HG03342 (cell line): Measurements from ENCODE around the gene COX20.
A peak's percentile ranks its signal among the peaks of the same experiment; 100 is the strongest.
"Not testable (repeated sequence)": the region's sequence is repeated elsewhere in the genome, so short reads cannot be mapped to it uniquely, and the experiment has no call there.

Experiments
- ATAC-seq: cut with Tn5 transposase; IDR thresholded peaks from one replicate; pipeline ENCODE4 v1.9.1; 2021; ENCODE audit warnings: mild to moderate bottlenecking, moderate library complexity; ENCODE audit not compliant: unreplicated experiment

The COX20 gene

GRCh38 chr1:244835276-244836134 lies at the start of gene COX20:
Gene COX20, plus strand, starts transcription at chr1:244835658. Its CDS starts 57 bp downstream, at chr1:244835715.
- peak; percentile 54 for ATAC-seq

GRCh38 chr1:244788493-244789275 lies 46.8 kb upstream of the COX20 start:
- ATAC-seq: no peak

- no peak for ATAC-seq
Observed at GRCh38 chr1:244789276-244789580, 46.2 kb upstream of the COX20 start.

- ATAC-seq: no peak
Observed at GRCh38 chr1:244789731-244790130, 45.7 kb upstream of the COX20 start.

GRCh38 chr1:244791061-244791460 lies 44.4 kb upstream of the COX20 start:
- no peak for ATAC-seq

GRCh38 chr1:244792188-244792850 lies 43.1 kb upstream of the COX20 start:
- ATAC-seq: no peak

GRCh38 chr1:244794071-244794470 lies 41.4 kb upstream of the COX20 start:
- no peak for ATAC-seq

- ATAC-seq: not testable (repeated sequence)
Observed at GRCh38 chr1:244794516-244794915, 40.9 kb upstream of the COX20 start.

GRCh38 chr1:244796719-244797406 lies 38.6 kb upstream of the COX20 start:
- no peak for ATAC-seq

GRCh38 chr1:244800821-244801220 lies 34.6 kb upstream of the COX20 start:
- ATAC-seq: no peak

GRCh38 chr1:244801246-244801645 lies 34.2 kb upstream of the COX20 start:
- peak; percentile 93 for ATAC-seq

- ATAC-seq: no peak
Observed at GRCh38 chr1:244802041-244802440, 33.4 kb upstream of the COX20 start.

- ATAC-seq: no peak
Observed at GRCh38 chr1:244802556-244803239, 32.8 kb upstream of the COX20 start.

GRCh38 chr1:244804841-244805240 lies 30.6 kb upstream of the COX20 start:
- no peak for ATAC-seq

GRCh38 chr1:244807138-244807537 lies 28.3 kb upstream of the COX20 start:
- ATAC-seq: no peak

GRCh38 chr1:244810221-244810620 lies 25.2 kb upstream of the COX20 start:
- ATAC-seq: no peak

- ATAC-seq: no peak
Observed at GRCh38 chr1:244813327-244813726, 22.1 kb upstream of the COX20 start.

- ATAC-seq: no peak
Observed at GRCh38 chr1:244815600-244816099, 19.8 kb upstream of the COX20 start.

GRCh38 chr1:244817415-244817894 lies 18.0 kb upstream of the COX20 start:
- no peak for ATAC-seq

GRCh38 chr1:244820131-244820530 lies 15.3 kb upstream of the COX20 start:
- ATAC-seq: no peak
